ENCODE results near the gene PTPRG.

DNA sequence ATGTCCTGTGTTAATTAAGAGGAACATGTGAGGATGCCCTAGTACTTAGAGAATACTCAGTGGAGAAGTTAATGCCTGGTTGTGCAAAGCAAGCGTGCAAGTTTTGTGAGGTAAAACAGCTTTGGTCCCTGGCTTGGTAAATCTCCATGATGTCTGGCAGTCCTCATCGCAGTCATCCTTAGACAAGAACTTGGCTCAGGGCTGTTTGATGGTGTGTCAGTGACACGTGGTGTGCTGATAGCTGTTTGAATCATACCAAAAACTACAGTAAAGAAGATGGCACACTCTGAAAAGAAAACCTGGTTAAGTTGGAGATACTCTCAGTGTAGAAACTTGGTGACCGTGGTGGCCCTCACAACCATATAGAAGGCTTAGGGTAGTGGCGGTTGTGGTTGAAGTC lies 450.3 kb downstream of the PTPRG start:
- TF ChIP-seq, protein P1, sequence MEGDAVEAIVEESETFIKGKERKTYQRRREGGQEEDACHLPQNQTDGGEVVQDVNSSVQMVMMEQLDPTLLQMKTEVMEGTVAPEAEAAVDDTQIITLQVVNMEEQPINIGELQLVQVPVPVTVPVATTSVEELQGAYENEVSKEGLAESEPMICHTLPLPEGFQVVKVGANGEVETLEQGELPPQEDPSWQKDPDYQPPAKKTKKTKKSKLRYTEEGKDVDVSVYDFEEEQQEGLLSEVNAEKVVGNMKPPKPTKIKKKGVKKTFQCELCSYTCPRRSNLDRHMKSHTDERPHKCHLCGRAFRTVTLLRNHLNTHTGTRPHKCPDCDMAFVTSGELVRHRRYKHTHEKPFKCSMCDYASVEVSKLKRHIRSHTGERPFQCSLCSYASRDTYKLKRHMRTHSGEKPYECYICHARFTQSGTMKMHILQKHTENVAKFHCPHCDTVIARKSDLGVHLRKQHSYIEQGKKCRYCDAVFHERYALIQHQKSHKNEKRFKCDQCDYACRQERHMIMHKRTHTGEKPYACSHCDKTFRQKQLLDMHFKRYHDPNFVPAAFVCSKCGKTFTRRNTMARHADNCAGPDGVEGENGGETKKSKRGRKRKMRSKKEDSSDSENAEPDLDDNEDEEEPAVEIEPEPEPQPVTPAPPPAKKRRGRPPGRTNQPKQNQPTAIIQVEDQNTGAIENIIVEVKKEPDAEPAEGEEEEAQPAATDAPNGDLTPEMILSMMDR (conservative IDR thresholded peaks at IDR 0.05; ENCODE audit: low read length), result no peak
- TF ChIP-seq EZH2phosphoT487 (IDR thresholded peaks at IDR 0.05; ENCODE audit: borderline replicate concordance), result no peak

Measured in Loucy (cell line).